HEK293 (cell line): Measurements from ENCODE around the gene TAS1R2.
A peak's percentile ranks its signal among the peaks of the same experiment; 100 is the strongest.

Experiments used
- CTCF ChIA-PET: fragments of 350-600 bp; formaldehyde crosslinking; extraction: SDS; loops from one replicate; lab custom pipeline; 2021; ENCODE audit warnings: antibody characterized with exemption; lab: Yijun Ruan, JAX
- POLR2A ChIA-PET: fragments of 300-600 bp; formaldehyde crosslinking; extraction: SDS; loops from one replicate; lab custom pipeline; 2020; ENCODE audit warnings: antibody characterized with exemption, inconsistent platforms; lab: Yijun Ruan, JAX
- H3K27ac ChIP-seq: fragments of 200-500 bp; sonication (Bioruptor generic); 2 replicates; pipeline ENCODE4 v1.5.1; 2014; ENCODE audit warnings: low read depth, low read length, control low read depth, inconsistent platforms; ENCODE audit errors: extremely low read depth
- H3K36me3 ChIP-seq, 2 experiments: fragments of 200-500 bp in 1 of 2; sonication (Bioruptor generic) in 1 of 2; 1 replicate in 1 of 2; 2 replicates in 1 of 2; pipeline ENCODE4 v1.5.1; 2014 to 2017; ENCODE audit warnings: inconsistent platforms in 2 of 2, low read length in 2 of 2; ENCODE audit not compliant: control insufficient read depth in 2 of 2, insufficient read depth in 1 of 2
- H3K4me1 ChIP-seq: fragments of 200-500 bp; sonication (Bioruptor generic); 2 replicates; pipeline ENCODE4 v1.5.1; 2014; ENCODE audit warnings: mild to moderate bottlenecking, low read length, inconsistent platforms; ENCODE audit not compliant: control insufficient read depth, insufficient read depth
- H3K4me3 ChIP-seq: 2 replicates; pipeline ENCODE4 v1.5.1; 2011; ENCODE audit warnings: low read depth, mild to moderate bottlenecking, control low read depth, low read length, moderate library complexity
- H3K9me3 ChIP-seq: fragments of 200-500 bp; sonication (Bioruptor generic); 2 replicates; pipeline ENCODE4 v1.5.1; 2014; ENCODE audit warnings: low read depth, low read length, inconsistent platforms; ENCODE audit not compliant: control insufficient read depth, insufficient read depth
- GLIS1 ChIP-seq: fragments of 450-650 bp; formaldehyde crosslinking; IDR thresholded peaks from 2 replicates; pipeline ENCODE4 v1.5.1; 2016; ENCODE audit warnings: missing biosample characterization, missing genetic modification characterization
- PRDM4 ChIP-seq: fragments of 450-650 bp; formaldehyde crosslinking; IDR thresholded peaks from 2 replicates; pipeline ENCODE4 v1.5.1; 2017; ENCODE audit warnings: missing biosample characterization, missing genetic modification characterization
- RBAK ChIP-seq: fragments of 450-650 bp; formaldehyde crosslinking; IDR thresholded peaks from 2 replicates; pipeline ENCODE4 v1.5.1; 2016; ENCODE audit warnings: missing biosample characterization, missing genetic modification characterization
- ZBTB17 ChIP-seq: fragments of 450-650 bp; formaldehyde crosslinking; IDR thresholded peaks from 2 replicates; pipeline ENCODE4 v1.5.1; 2016; ENCODE audit warnings: missing biosample characterization, missing genetic modification characterization
- ZBTB48 ChIP-seq: fragments of 450-650 bp; formaldehyde crosslinking; IDR thresholded peaks from 2 replicates; pipeline ENCODE4 v1.5.1; 2016; ENCODE audit warnings: missing biosample characterization, missing genetic modification characterization
- ZFP69B ChIP-seq: fragments of 450-650 bp; formaldehyde crosslinking; IDR thresholded peaks from 2 replicates; pipeline ENCODE4 v1.5.1; 2016; ENCODE audit warnings: missing biosample characterization, missing genetic modification characterization
- ZIC2 ChIP-seq: fragments of 450-650 bp; formaldehyde crosslinking; IDR thresholded peaks from 2 replicates; pipeline ENCODE4 v1.5.1; 2016; ENCODE audit warnings: missing biosample characterization, missing genetic modification characterization
- ZNF2 ChIP-seq: fragments of 450-650 bp; formaldehyde crosslinking; IDR thresholded peaks from 2 replicates; pipeline ENCODE4 v1.5.1; 2016; ENCODE audit warnings: missing biosample characterization, missing genetic modification characterization
- ZNF239 ChIP-seq: fragments of 450-650 bp; formaldehyde crosslinking; IDR thresholded peaks from 2 replicates; pipeline ENCODE4 v1.5.1; 2016; ENCODE audit warnings: missing biosample characterization, missing genetic modification characterization
- ZNF24 ChIP-seq: fragments of 450-650 bp; formaldehyde crosslinking; IDR thresholded peaks from 2 replicates; pipeline ENCODE4 v1.5.1; 2016; ENCODE audit warnings: missing biosample characterization, missing genetic modification characterization
- ZNF311 ChIP-seq: fragments of 450-650 bp; formaldehyde crosslinking; IDR thresholded peaks from 2 replicates; pipeline ENCODE4 v1.5.1; 2017; ENCODE audit warnings: missing biosample characterization, missing genetic modification characterization, borderline replicate concordance
- ZNF449 ChIP-seq: fragments of 450-650 bp; formaldehyde crosslinking; IDR thresholded peaks from 2 replicates; pipeline ENCODE4 v1.5.1; 2017; ENCODE audit warnings: missing biosample characterization, mild to moderate bottlenecking, missing genetic modification characterization, moderate library complexity
- ZNF48 ChIP-seq: fragments of 450-650 bp; formaldehyde crosslinking; IDR thresholded peaks from 2 replicates; pipeline ENCODE4 v1.5.1; 2016; ENCODE audit warnings: missing biosample characterization, missing genetic modification characterization
- ZNF501 ChIP-seq: fragments of 450-650 bp; formaldehyde crosslinking; IDR thresholded peaks from 2 replicates; pipeline ENCODE4 v1.5.1; 2016; ENCODE audit warnings: missing biosample characterization, missing genetic modification characterization
- ZNF510 ChIP-seq: fragments of 450-650 bp; formaldehyde crosslinking; IDR thresholded peaks from 2 replicates; pipeline ENCODE4 v1.5.1; 2018; ENCODE audit warnings: mild to moderate bottlenecking, missing genetic modification characterization, missing biosample characterization; ENCODE audit not compliant: insufficient replicate concordance
- ZNF529 ChIP-seq: fragments of 450-650 bp; formaldehyde crosslinking; IDR thresholded peaks from 2 replicates; pipeline ENCODE4 v1.5.1; 2017; ENCODE audit warnings: missing genetic modification characterization, missing biosample characterization; ENCODE audit not compliant: insufficient replicate concordance
- ZNF555 ChIP-seq: fragments of 450-650 bp; formaldehyde crosslinking; conservative IDR thresholded peaks from 2 replicates; pipeline ENCODE4 v1.5.1; 2017; ENCODE audit warnings: missing biosample characterization, mild to moderate bottlenecking, missing genetic modification characterization, inconsistent platforms
- ZNF645 ChIP-seq: fragments of 450-650 bp; formaldehyde crosslinking; IDR thresholded peaks from 2 replicates; pipeline ENCODE4; 2016; ENCODE audit warnings: missing biosample characterization, missing genetic modification characterization
- ZNF658 ChIP-seq: fragments of 450-650 bp; formaldehyde crosslinking; IDR thresholded peaks from 2 replicates; pipeline ENCODE4; 2016; ENCODE audit warnings: missing biosample characterization, missing genetic modification characterization
- ZNF670 ChIP-seq: fragments of 450-650 bp; formaldehyde crosslinking; IDR thresholded peaks from 2 replicates; pipeline ENCODE4 v1.5.1; 2016; ENCODE audit warnings: missing biosample characterization, missing genetic modification characterization, low read depth
- ZSCAN4 ChIP-seq: fragments of 450-650 bp; formaldehyde crosslinking; IDR thresholded peaks from 2 replicates; pipeline ENCODE4 v1.5.1; 2017; ENCODE audit warnings: missing biosample characterization, missing genetic modification characterization

TAS1R2 gene

GRCh38 chr1:18802231-18802630, 57.2 kb downstream of the TAS1R2 start (continued):
- TF ChIP-seq ZNF311 (tag by site-specific recombination), result no peak
- no peak for TF ChIP-seq ZNF48

- TF ChIP-seq ZNF24 (tag by site-specific recombination) (peak; percentile 88), GLIS1 (tag by site-specific recombination) (peak; percentile 66), ZBTB48 (tag by site-specific recombination) (peak; percentile 69), RBAK (tag by site-specific recombination) (peak; percentile 43; the same call in 1 of the 2 replicates), ZNF449 (tag by site-specific recombination) (no peak), ZNF239 (no peak)
- Histone ChIP-seq H3K4me3 (no peak overlapping the region), H3K9me3 (no peaks in the 10 kb centered on the region), H3K4me1 (no peaks in the 10 kb centered on the region; the same call in 1 of the 2 replicates), H3K27ac (no peak overlapping the region), H3K36me3 (no peaks in the 10 kb centered on the region)
- ChIA-PET CTCF (no interaction called here), POLR2A (no interaction called here)
Measured at GRCh38 chr1:18800258-18800657, 59.2 kb downstream of the TAS1R2 start.

GRCh38 chr1:18799454-18799853, 60.0 kb downstream of the TAS1R2 start:
- TF ChIP-seq GLIS1 (tag by site-specific recombination) (peak; percentile 70), ZNF670 (tag by site-specific recombination) (no peak), ZNF2 (tag by site-specific recombination) (no peak), ZNF645 (no peak), ZNF501 (tag by site-specific recombination) (no peak), ZNF510 (tag by site-specific recombination) (no peak), ZNF658 (tag by site-specific recombination) (no peak), ZNF555 (tag by site-specific recombination) (no peak), ZBTB17 (tag by site-specific recombination) (no peak), ZIC2 (tag by site-specific recombination) (peak; percentile 29; the same call in 1 of the 2 replicates), ZFP69B (tag by site-specific recombination) (no peak), PRDM4 (tag by site-specific recombination) (no peak), ZSCAN4 (tag by site-specific recombination) (no peak), ZNF529 (tag by site-specific recombination) (no peak)
- ChIA-PET CTCF (interaction anchor here (1.0 kb wide), 1 partner anchor 21 kb away, joined by 3 read pairs; no protein-coding TSS in a partner anchor), POLR2A (no interaction called here)
- H3K9me3 ChIP-seq, result no peaks in the 10 kb centered on the region
- no peak overlapping the region for H3K27ac ChIP-seq
- H3K4me3 ChIP-seq, result no peak overlapping the region
- no peaks in the 10 kb centered on the region; the same call in 1 of the 2 replicates for H3K4me1 ChIP-seq
- no peaks in the 10 kb centered on the region for H3K36me3 ChIP-seq
